Measurements from ENCODE around the gene PDHX. TPM values are rescaled to one million over a fixed set of nuclear protein-coding genes. Genes with fewer than 3 reads are reported as not detected.

The PDHX gene
- total RNA-seq, 6 donors from 2014 or later, result 11.8 to 40.3 (median 32.3) TPM

GRCh38 chr11:34941688-34942087, 25.3 kb downstream of the PDHX start:
- no peaks in the 10 kb centered on the region for H3K4me1 ChIP-seq
- no peaks in the 10 kb centered on the region for H3K27me3 ChIP-seq
- H3K9me3 ChIP-seq, result no peaks in the 10 kb centered on the region
- TF ChIP-seq EP300 (IDR thresholded peaks at IDR 0.05), result no peak
- TF ChIP-seq POLR2AphosphoS5 (IDR thresholded peaks at IDR 0.05), result no peak
- no peak for TF ChIP-seq CTCF (IDR thresholded peaks at IDR 0.05)
- no peak for TF ChIP-seq POLR2A (IDR thresholded peaks at IDR 0.05)
- H3K36me3 ChIP-seq, result peaks cover 0 to 6% (median 0%) of the 10 kb centered on the region in 4 donors
- H3K27ac ChIP-seq, result no peak overlapping the region
- DNase-seq (peak in 1 of 2 donors; percentile 47), ATAC-seq (ENCODE audit: low FRiP score in 2 of 2) (peak in 1 of 2 donors; percentile 26)
- H3K4me3 ChIP-seq, result no peak overlapping the region
- WGBS, 2 donors, result 94 to 98% methylated on average over 13 of the region's 13 CpGs

- H3K36me3 ChIP-seq, result peaks cover 0 to 6% (median 2%) of the 10 kb centered on the region in 4 donors
- ATAC-seq (ENCODE audit: low FRiP score in 2 of 2), result no peak
- H3K27me3 ChIP-seq, result no peaks in the 10 kb centered on the region
- H3K27ac ChIP-seq, result no peak overlapping the region
- WGBS, 2 donors, result 96 to 100% methylated on average over 1 of the region's 1 CpG
- TF ChIP-seq POLR2A (IDR thresholded peaks at IDR 0.05) (no peak), POLR2AphosphoS5 (IDR thresholded peaks at IDR 0.05) (no peak), EP300 (IDR thresholded peaks at IDR 0.05) (no peak), CTCF (IDR thresholded peaks at IDR 0.05) (no peak)
- H3K9me3 ChIP-seq, result no peaks in the 10 kb centered on the region
- H3K4me3 ChIP-seq, result no peak overlapping the region
- no peak for DNase-seq
- no peaks in the 10 kb centered on the region for H3K4me1 ChIP-seq
These were observed 28.3 kb downstream of the PDHX start for GRCh38 chr11:34944692-34945091.

- Histone ChIP-seq H3K27ac (no peak overlapping the region), H3K4me3 (no peak overlapping the region), H3K9me3 (no peaks in the 10 kb centered on the region), H3K36me3 (peaks cover 0 to 4% (median 0%) of the 10 kb centered on the region in 4 donors), H3K4me1 (no peaks in the 10 kb centered on the region), H3K27me3 (no peaks in the 10 kb centered on the region)
- ATAC-seq (ENCODE audit: low FRiP score in 2 of 2) (no peak), DNase-seq (no peak)
- no peak for TF ChIP-seq EP300 (IDR thresholded peaks at IDR 0.05)
These were observed 32.3 kb downstream of the PDHX start for GRCh38 chr11:34948696-34949095.

- H3K4me3 ChIP-seq, result no peak overlapping the region
- H3K36me3 ChIP-seq, result peaks cover 0 to 6% (median under 1%) of the 10 kb centered on the region in 4 donors
- no peak for DNase-seq
- no peak for ATAC-seq (ENCODE audit: low FRiP score in 2 of 2)
- 74 to 75% methylated on average over 1 of the region's 1 CpG for WGBS, 2 donors
- TF ChIP-seq POLR2A (IDR thresholded peaks at IDR 0.05) (no peak), EP300 (IDR thresholded peaks at IDR 0.05) (no peak), POLR2AphosphoS5 (IDR thresholded peaks at IDR 0.05) (no peak), CTCF (IDR thresholded peaks at IDR 0.05) (no peak)
- no peak overlapping the region for H3K27ac ChIP-seq
- H3K9me3 ChIP-seq, result no peaks in the 10 kb centered on the region
- H3K27me3 ChIP-seq, result no peaks in the 10 kb centered on the region
- H3K4me1 ChIP-seq, result peaks cover 0 to 9% (median 0%) of the 10 kb centered on the region in 4 donors
These were observed 37.5 kb downstream of the PDHX start for GRCh38 chr11:34953955-34954354.

GRCh38 chr11:34957206-34957605, 40.8 kb downstream of the PDHX start:
- no peaks in the 10 kb centered on the region for H3K9me3 ChIP-seq
- no peak overlapping the region for H3K27ac ChIP-seq
- ATAC-seq (ENCODE audit: low FRiP score in 2 of 2), result no peak
- H3K27me3 ChIP-seq, result no peaks in the 10 kb centered on the region
- H3K4me3 ChIP-seq, result no peak overlapping the region
- no peak for TF ChIP-seq POLR2A (IDR thresholded peaks at IDR 0.05)
- TF ChIP-seq CTCF (IDR thresholded peaks at IDR 0.05), result no peak
- TF ChIP-seq POLR2AphosphoS5 (IDR thresholded peaks at IDR 0.05), result no peak
- TF ChIP-seq EP300 (IDR thresholded peaks at IDR 0.05), result no peak
- H3K36me3 ChIP-seq, result peaks cover 0 to 11% (median 0%) of the 10 kb centered on the region in 4 donors
- 71 to 77% methylated on average over 5 of the region's 5 CpGs for WGBS, 2 donors
- peaks cover 0 to 9% (median 0%) of the 10 kb centered on the region in 4 donors for H3K4me1 ChIP-seq
- no peak for DNase-seq

Data from upper lobe of left lung (tissue), 6 donors.